Lower leg skin (tissue), 3 donors: ENCODE results near the gene CNEP1R1.

ENCODE experiments used
- CTCF ChIP-seq, 3 donors: fragments of 450-650 bp; IDR thresholded peaks; one replicate each; pipeline ENCODE4 v1.5.1; 2016; ENCODE audit warnings: antibody characterized with exemption in 3 of 3, mild to moderate bottlenecking in 3 of 3, moderate library complexity in 2 of 3
- POLR2A ChIP-seq, 2 donors: fragments of 450-650 bp; IDR thresholded peaks; one replicate each; pipeline ENCODE4 v1.6.1; 2016 to 2017; ENCODE audit warnings: antibody characterized with exemption in 2 of 2, mild to moderate bottlenecking in 1 of 2, moderate library complexity in 1 of 2

- TF ChIP-seq CTCF (IDR thresholded peaks at IDR 0.05) = no peak
- TF ChIP-seq POLR2A (IDR thresholded peaks at IDR 0.05) = no peak
Observed at GRCh38 chr16:50015631-50016030, 9.4 kb upstream of the CNEP1R1 start.
